ENCODE data around the gene GOSR2. TPM values are rescaled to one million over a fixed set of nuclear protein-coding genes. Genes with fewer than 3 reads are reported as not detected.

GOSR2 gene
- polyA plus RNA-seq, 1 donor (not counting 4 experiments of a cell fraction or from before 2014, with no cell fraction given): 48.6 TPM

- no peaks in the 10 kb centered on the region for H3K79me2 ChIP-seq (ENCODE audit: control insufficient read depth, insufficient read depth, low read length)
- H3K4me1 ChIP-seq (ENCODE audit: control insufficient read depth, extremely low read depth, insufficient read depth, low read length): no peaks in the 10 kb centered on the region
- H2AFZ ChIP-seq (ENCODE audit: control insufficient read depth, low read length): no peak overlapping the region
- H3K27me3 ChIP-seq (ENCODE audit: control insufficient read depth, extremely low read depth, insufficient read depth, low read length): peaks cover 28% of the 10 kb centered on the region
- H3K9me3 ChIP-seq (ENCODE audit: control insufficient read depth, low read depth, low read length): no peaks in the 10 kb centered on the region
- H3K9ac ChIP-seq (ENCODE audit: control insufficient read depth, extremely low read depth, insufficient read depth, low read length): no peak overlapping the region
- TF ChIP-seq CTCF (optimal IDR thresholded peaks at IDR 0.05 in 1 of 3, IDR thresholded peaks at IDR 0.05 in 1 of 3, conservative IDR thresholded peaks at IDR 0.05 in 1 of 3; ENCODE audit: extremely low read depth in 1 of 3, insufficient read depth in 2 of 3, low read length in 3 of 3) (no peak), EZH2 (IDR thresholded peaks at IDR 0.05; ENCODE audit: low read length) (no peak)
- H3K4me3 ChIP-seq (ENCODE audit: control insufficient read depth in 2 of 3, extremely low read depth in 1 of 3, insufficient read depth in 2 of 3, low read depth in 1 of 3, low read length in 3 of 3): no peak overlapping the region
- no peak overlapping the region for H3K27ac ChIP-seq (ENCODE audit: control insufficient read depth, insufficient read depth, low read length)
- dilution Hi-C loops (cut with MboI; ENCODE audit: extremely low pct_ligation_motif_present, low sequenced_read_pairs): no loop called here
- no peak overlapping the region for H3K4me2 ChIP-seq (ENCODE audit: control insufficient read depth, extremely low read depth, insufficient read depth, low read depth, low read length)
- no peak for DNase-seq (ENCODE audit: low read depth, low spot score)
- H4K20me1 ChIP-seq (ENCODE audit: control insufficient read depth, extremely low read depth, insufficient read depth, low read length): no peaks in the 10 kb centered on the region
- H3K36me3 ChIP-seq (ENCODE audit: control insufficient read depth in 2 of 2, extremely low read depth in 1 of 2, insufficient read depth in 2 of 2, low read length in 2 of 2): no peaks in the 10 kb centered on the region
- FAIRE-seq: no peak
- no peaks in the 10 kb centered on the region for H3K9me1 ChIP-seq (ENCODE audit: control insufficient read depth, extremely low read depth, insufficient read depth, low read length)
Observed at GRCh38 chr17:46894476-46895151, 28.3 kb upstream of the GOSR2 start.

- H3K9me1 ChIP-seq (ENCODE audit: control insufficient read depth, extremely low read depth, insufficient read depth, low read length): no peaks in the 10 kb centered on the region
- no peak overlapping the region for H3K4me2 ChIP-seq (ENCODE audit: control insufficient read depth, extremely low read depth, insufficient read depth, low read depth, low read length)
- H3K36me3 ChIP-seq (ENCODE audit: control insufficient read depth in 2 of 2, extremely low read depth in 1 of 2, insufficient read depth in 2 of 2, low read length in 2 of 2): no peaks in the 10 kb centered on the region
- peaks cover 25% of the 10 kb centered on the region for H3K27me3 ChIP-seq (ENCODE audit: control insufficient read depth, extremely low read depth, insufficient read depth, low read length)
- no peak overlapping the region for H3K9ac ChIP-seq (ENCODE audit: control insufficient read depth, extremely low read depth, insufficient read depth, low read length)
- no peaks in the 10 kb centered on the region for H4K20me1 ChIP-seq (ENCODE audit: control insufficient read depth, extremely low read depth, insufficient read depth, low read length)
- H3K4me3 ChIP-seq (ENCODE audit: control insufficient read depth in 2 of 3, extremely low read depth in 1 of 3, insufficient read depth in 2 of 3, low read depth in 1 of 3, low read length in 3 of 3): no peak overlapping the region
- H2AFZ ChIP-seq (ENCODE audit: control insufficient read depth, low read length): no peak overlapping the region
- no peak overlapping the region for H3K27ac ChIP-seq (ENCODE audit: control insufficient read depth, insufficient read depth, low read length)
- no peaks in the 10 kb centered on the region for H3K4me1 ChIP-seq (ENCODE audit: control insufficient read depth, extremely low read depth, insufficient read depth, low read length)
- H3K9me3 ChIP-seq (ENCODE audit: control insufficient read depth, low read depth, low read length): no peaks in the 10 kb centered on the region
- TF ChIP-seq CTCF (optimal IDR thresholded peaks at IDR 0.05 in 1 of 3, IDR thresholded peaks at IDR 0.05 in 1 of 3, conservative IDR thresholded peaks at IDR 0.05 in 1 of 3; ENCODE audit: extremely low read depth in 1 of 3, insufficient read depth in 2 of 3, low read length in 3 of 3): no peak
- TF ChIP-seq EZH2 (IDR thresholded peaks at IDR 0.05; ENCODE audit: low read length): no peak
- FAIRE-seq (no peak), DNase-seq (ENCODE audit: low read depth, low spot score) (no peak)
- dilution Hi-C loops (cut with MboI; ENCODE audit: extremely low pct_ligation_motif_present, low sequenced_read_pairs): no loop called here
- no peaks in the 10 kb centered on the region for H3K79me2 ChIP-seq (ENCODE audit: control insufficient read depth, insufficient read depth, low read length)
Observed at GRCh38 chr17:46895171-46895570, 27.8 kb upstream of the GOSR2 start.

Measured in keratinocyte (primary cell).